Activated gamma-delta T cell treated with anti-CD3 and anti-CD28 coated beads, Interleukin-2, amount 50 U/mL, for 16 hours (primary cell): ENCODE measurements around the gene TEX29.

ENCODE experiments used
- DNase-seq: peaks from one replicate; pipeline ENCODE4 v3.0.0-alpha.2; 2020; ENCODE audit warnings: low read depth

TEX29 gene

GRCh38 chr13:111392486-111392885 lies 72.0 kb downstream of the TEX29 start:
- no peak for DNase-seq

DNA sequence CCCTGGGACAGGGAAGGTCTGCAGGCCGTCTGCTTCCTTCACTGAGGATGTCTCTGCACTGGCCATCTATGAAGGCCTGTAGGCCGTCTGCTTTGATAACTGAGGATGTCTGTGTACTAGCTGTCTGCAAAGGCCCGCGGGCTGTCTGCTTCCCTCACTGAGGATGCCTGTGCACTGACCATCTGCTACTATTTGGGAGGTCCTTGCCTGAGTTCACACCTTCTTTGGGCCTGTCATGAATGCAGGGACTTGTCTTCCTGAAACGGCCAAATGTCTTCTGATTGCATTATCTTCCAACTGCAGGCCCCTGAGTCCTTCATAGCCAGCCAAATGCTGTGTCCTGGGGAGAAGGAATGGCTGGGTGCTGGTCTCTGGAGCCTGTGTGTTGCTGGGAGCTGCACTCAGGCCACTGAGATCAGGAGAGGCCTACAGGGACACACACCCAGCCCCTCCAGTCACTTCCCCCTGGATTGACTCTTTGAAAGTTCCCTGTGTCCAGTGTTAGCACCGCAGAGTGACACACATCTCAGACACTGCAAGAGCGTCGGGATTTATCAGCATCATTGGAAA lies 72.9 kb downstream of the TEX29 start:
- DNase-seq: no peak
